Gastroesophageal sphincter (tissue), 3 donors: ENCODE data around the gene UGT3A2.

ENCODE experiments used
- CTCF ChIP-seq, 4 experiments: fragments of 200-600 bp in 2 of 4; fragments of 450-650 bp in 2 of 4; sonication (generic) in 1 of 4; IDR thresholded peaks; one replicate each; pipeline ENCODE4 v1.5.1; 2017 to 2019; ENCODE audit warnings: antibody characterized with exemption in 4 of 4, mild to moderate bottlenecking in 2 of 4, moderate library complexity in 2 of 4
- POLR2A ChIP-seq, 2 donors: fragments of 450-650 bp; IDR thresholded peaks; one replicate each; pipeline ENCODE4 v1.6.1; 2017; ENCODE audit warnings: antibody characterized with exemption in 2 of 2, mild to moderate bottlenecking in 2 of 2, moderate library complexity in 1 of 2
- POLR2AphosphoS5 ChIP-seq: sonication (generic); formaldehyde crosslinking; IDR thresholded peaks from one replicate; pipeline ENCODE4 v1.6.1; 2017; ENCODE audit warnings: antibody characterized with exemption

GRCh38 chr5:36056422-36056821, 10.3 kb downstream of the UGT3A2 start:
- TF ChIP-seq CTCF (IDR thresholded peaks at IDR 0.05): no peak
- TF ChIP-seq POLR2A (IDR thresholded peaks at IDR 0.05): no peak
- no peak for TF ChIP-seq POLR2AphosphoS5
